Amygdala (tissue), 56 donors: ENCODE measurements around the gene REG3G.

Source experiments
- DNase-seq, 56 donors: peaks; one replicate each; lab custom pipeline; 2025; lab: John Stamatoyannopoulos, UW

Gene REG3G

GRCh38 chr2:79025421-79025820 lies at the start of gene REG3G:
REG3G (plus strand) TSS chr2:79025702; CDS start chr2:79026094, 392 bp downstream.
- DNase-seq = no peak

- DNase-seq = no peak
Measured at GRCh38 chr2:78977661-78978145, 47.8 kb upstream of the REG3G start.

GRCh38 chr2:78978340-78978739 lies 47.2 kb upstream of the REG3G start:
- DNase-seq = no peak

- peak in 40 of 56 donors; percentile 2 to 83 (median 33) for DNase-seq
Measured at GRCh38 chr2:78979380-78980151, 45.9 kb upstream of the REG3G start.

- no peak for DNase-seq
Measured at GRCh38 chr2:78980152-78980465, 45.4 kb upstream of the REG3G start.

GRCh38 chr2:78980871-78981270 lies 44.6 kb upstream of the REG3G start:
- no peak for DNase-seq

- DNase-seq = no peak
Measured at GRCh38 chr2:78982638-78983330, 42.7 kb upstream of the REG3G start.

GRCh38 chr2:78984386-78984785 lies 41.1 kb upstream of the REG3G start:
- DNase-seq = no peak

GRCh38 chr2:78985558-78985957 lies 39.9 kb upstream of the REG3G start:
- DNase-seq = no peak

GRCh38 chr2:78989051-78989450 lies 36.5 kb upstream of the REG3G start:
- DNase-seq = no peak

GRCh38 chr2:78992451-78992806 lies 33.1 kb upstream of the REG3G start:
- DNase-seq = peak in 9 of 56 donors; percentile 3 to 34 (median 11)

GRCh38 chr2:78992807-78993517 lies 32.5 kb upstream of the REG3G start:
- peak in 5 of 56 donors; percentile 3 to 23 (median 19) for DNase-seq

GRCh38 chr2:78993518-78994148 lies 31.9 kb upstream of the REG3G start:
- DNase-seq = no peak

- DNase-seq = no peak
Measured at GRCh38 chr2:78994789-78995188, 30.7 kb upstream of the REG3G start.

GRCh38 chr2:78999406-78999805 lies 26.1 kb upstream of the REG3G start:
- no peak for DNase-seq

GRCh38 chr2:79000008-79000576 lies 25.4 kb upstream of the REG3G start:
- no peak for DNase-seq

GRCh38 chr2:79001285-79001684 lies 24.2 kb upstream of the REG3G start:
- DNase-seq = no peak

- no peak for DNase-seq
Measured at GRCh38 chr2:79004680-79005079, 20.8 kb upstream of the REG3G start.

GRCh38 chr2:79005216-79005615 lies 20.3 kb upstream of the REG3G start:
- DNase-seq = no peak

- no peak for DNase-seq
Measured at GRCh38 chr2:79009388-79009787, 16.1 kb upstream of the REG3G start.

GRCh38 chr2:79011496-79011895 lies 14.0 kb upstream of the REG3G start:
- no peak for DNase-seq
